Hepatocyte (in vitro differentiated cells): ENCODE measurements around the gene HMX2.

Experiments used
- CTCF ChIP-seq: fragments of 200-600 bp; sonication (generic); IDR thresholded peaks from 2 replicates; pipeline ENCODE4 v1.5.1; 2016; ENCODE audit warnings: antibody characterized with exemption, mild to moderate bottlenecking; ENCODE audit not compliant: poor library complexity
- EZH2phosphoT487 ChIP-seq: fragments of 200-600 bp; sonication (generic); IDR thresholded peaks from one replicate; pipeline ENCODE4 v1.6.1; 2018; ENCODE audit warnings: antibody characterized with exemption, mild to moderate bottlenecking, low read depth, moderate library complexity; ENCODE audit not compliant: unreplicated experiment, severe bottlenecking

- no peak for TF ChIP-seq CTCF
- no peak for TF ChIP-seq EZH2phosphoT487
These were observed 44.0 kb upstream of the HMX2 start for GRCh38 chr10:123103944-123104343.
